ENCODE results near the gene NEMF. TPM values are rescaled to one million over a fixed set of nuclear protein-coding genes. Genes with fewer than 3 reads are reported as not detected.
"Not testable (repeated sequence)": the region's sequence is repeated elsewhere in the genome, so short reads cannot be mapped to it uniquely, and the experiment has no call there.

The NEMF gene
- total RNA-seq, 3 donors from 2014 or later, result 86.9 to 132 (median 125) TPM

- TF ChIP-seq POLR2AphosphoS5 (IDR thresholded peaks at IDR 0.05) (no peak), POLR2A (IDR thresholded peaks at IDR 0.05) (no peak)
- TF ChIP-seq, protein P1, sequence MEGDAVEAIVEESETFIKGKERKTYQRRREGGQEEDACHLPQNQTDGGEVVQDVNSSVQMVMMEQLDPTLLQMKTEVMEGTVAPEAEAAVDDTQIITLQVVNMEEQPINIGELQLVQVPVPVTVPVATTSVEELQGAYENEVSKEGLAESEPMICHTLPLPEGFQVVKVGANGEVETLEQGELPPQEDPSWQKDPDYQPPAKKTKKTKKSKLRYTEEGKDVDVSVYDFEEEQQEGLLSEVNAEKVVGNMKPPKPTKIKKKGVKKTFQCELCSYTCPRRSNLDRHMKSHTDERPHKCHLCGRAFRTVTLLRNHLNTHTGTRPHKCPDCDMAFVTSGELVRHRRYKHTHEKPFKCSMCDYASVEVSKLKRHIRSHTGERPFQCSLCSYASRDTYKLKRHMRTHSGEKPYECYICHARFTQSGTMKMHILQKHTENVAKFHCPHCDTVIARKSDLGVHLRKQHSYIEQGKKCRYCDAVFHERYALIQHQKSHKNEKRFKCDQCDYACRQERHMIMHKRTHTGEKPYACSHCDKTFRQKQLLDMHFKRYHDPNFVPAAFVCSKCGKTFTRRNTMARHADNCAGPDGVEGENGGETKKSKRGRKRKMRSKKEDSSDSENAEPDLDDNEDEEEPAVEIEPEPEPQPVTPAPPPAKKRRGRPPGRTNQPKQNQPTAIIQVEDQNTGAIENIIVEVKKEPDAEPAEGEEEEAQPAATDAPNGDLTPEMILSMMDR (IDR thresholded peaks at IDR 0.05), result no peak
- peaks cover 5 to 9% of the 10 kb centered on the region in 2 donors for H3K9me3 ChIP-seq
- no peaks in the 10 kb centered on the region for H3K4me1 ChIP-seq
- no peaks in the 10 kb centered on the region for H3K27me3 ChIP-seq
- peaks cover 18% of the 10 kb centered on the region for H3K36me3 ChIP-seq
- no peak overlapping the region for H3K27ac ChIP-seq
- intact Hi-C loops (cut with DNase I; ENCODE audit: low total_unique reads), result no loop called here
- H3K4me3 ChIP-seq, result no peak overlapping the region
- DNase-seq (ENCODE audit: low spot score in 2 of 2), result no peak
Measured at GRCh38 chr14:49820176-49820575, 32.4 kb downstream of the NEMF start.

DNA sequence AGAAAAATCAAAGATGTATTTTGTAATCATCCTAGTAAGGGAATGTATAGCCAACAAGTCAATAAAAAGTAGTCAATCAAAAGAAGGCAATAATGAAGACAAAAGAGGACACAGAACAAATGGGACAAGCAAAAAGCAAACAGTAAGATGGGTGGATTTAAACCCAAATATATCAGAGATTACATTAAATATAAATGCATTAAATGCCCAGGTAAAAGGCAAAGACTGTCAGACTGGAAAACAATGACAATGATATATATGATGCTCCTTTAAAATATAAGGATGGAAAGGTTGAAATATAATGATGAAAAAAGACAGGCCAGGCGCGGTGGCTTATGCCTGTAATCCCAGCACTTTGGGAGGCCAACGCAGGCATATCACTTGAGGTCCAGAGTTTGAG lies 35.7 kb downstream of the NEMF start:
- Histone ChIP-seq H3K9me3 (peaks cover 5 to 15% of the 10 kb centered on the region in 2 donors), H3K27me3 (no peaks in the 10 kb centered on the region), H3K4me3 (no peak overlapping the region), H3K4me1 (no peaks in the 10 kb centered on the region), H3K36me3 (peaks cover 25% of the 10 kb centered on the region), H3K27ac (no peak overlapping the region)
- intact Hi-C loops (cut with DNase I; ENCODE audit: low total_unique reads), result no loop called here
- TF ChIP-seq POLR2A (IDR thresholded peaks at IDR 0.05), result no peak
- TF ChIP-seq, protein P1 (IDR thresholded peaks at IDR 0.05), result no peak
- TF ChIP-seq POLR2AphosphoS5 (IDR thresholded peaks at IDR 0.05), result no peak
- no peak for DNase-seq (ENCODE audit: low spot score in 2 of 2)

DNA sequence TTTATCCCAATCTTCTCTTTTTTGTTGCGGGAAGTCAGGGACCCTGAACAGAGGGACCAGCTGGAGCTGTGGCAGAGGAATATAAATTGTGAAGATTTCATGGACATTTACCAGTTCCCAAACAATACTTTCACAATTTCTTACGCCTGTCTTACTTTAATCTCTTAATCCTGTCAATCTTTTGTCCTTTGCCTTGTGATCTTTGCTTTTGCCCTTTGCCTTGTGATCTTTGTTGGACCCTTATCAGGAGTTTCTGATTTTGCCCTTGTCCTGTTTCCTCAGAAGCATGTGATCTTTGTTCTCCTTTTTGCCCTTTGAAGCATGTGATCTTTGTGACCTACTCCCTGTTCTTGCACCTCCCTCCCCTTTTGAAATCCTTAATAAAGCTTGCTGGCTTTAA lies 36.5 kb downstream of the NEMF start:
- H3K27ac ChIP-seq; DNase-seq (ENCODE audit: low spot score in 2 of 2); intact Hi-C loops (cut with DNase I; ENCODE audit: low total_unique reads); H3K4me3 ChIP-seq; H3K4me1 ChIP-seq; H3K27me3 ChIP-seq: not testable (repeated sequence)
- Histone ChIP-seq H3K9me3 (peaks cover 5 to 16% of the 10 kb centered on the region in 2 donors), H3K36me3 (peaks cover 32% of the 10 kb centered on the region)

GRCh38 chr14:49808780-49809179 lies 43.8 kb downstream of the NEMF start:
- Histone ChIP-seq H3K4me1 (no peaks in the 10 kb centered on the region), H3K36me3 (peaks cover 14% of the 10 kb centered on the region), H3K4me3 (no peak overlapping the region), H3K27ac (no peak overlapping the region), H3K27me3 (no peaks in the 10 kb centered on the region), H3K9me3 (peaks cover 0 to 7% of the 10 kb centered on the region in 2 donors)
- intact Hi-C loops (cut with DNase I; ENCODE audit: low total_unique reads), result no loop called here
- TF ChIP-seq POLR2A (IDR thresholded peaks at IDR 0.05) (no peak), POLR2AphosphoS5 (IDR thresholded peaks at IDR 0.05) (no peak)
- DNase-seq (ENCODE audit: low spot score in 2 of 2), result no peak

GRCh38 chr14:49796025-49796424 lies 56.6 kb downstream of the NEMF start:
- H3K36me3 ChIP-seq, result peaks cover 16% of the 10 kb centered on the region
- intact Hi-C loops (cut with DNase I; ENCODE audit: low total_unique reads), result no loop called here
- no peak overlapping the region for H3K27ac ChIP-seq

DNA sequence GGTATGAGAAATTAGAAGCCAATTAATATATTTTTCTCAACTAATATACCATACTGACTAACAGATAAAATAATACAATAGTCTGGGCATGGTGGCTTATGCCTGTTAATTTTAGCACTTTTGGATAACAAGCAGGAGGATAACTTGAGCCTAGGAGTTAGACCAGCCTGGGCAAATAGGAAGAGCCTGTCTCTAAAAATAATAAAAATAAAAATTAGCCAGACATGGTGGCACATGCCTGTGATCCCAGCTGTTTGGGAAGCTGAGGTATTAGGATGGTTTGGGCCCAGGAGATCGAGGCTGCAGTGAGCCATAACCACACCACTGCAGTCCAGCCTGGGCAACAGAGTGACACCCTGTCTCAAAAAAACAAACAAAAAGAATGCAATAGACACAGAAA lies 60.0 kb downstream of the NEMF start:
- Histone ChIP-seq H3K27me3 (no peaks in the 10 kb centered on the region), H3K9me3 (no peaks in the 10 kb centered on the region), H3K36me3 (peaks cover 8% of the 10 kb centered on the region), H3K4me1 (no peaks in the 10 kb centered on the region), H3K4me3 (no peak overlapping the region), H3K27ac (no peak overlapping the region)
- DNase-seq (ENCODE audit: low spot score in 2 of 2), result no peak
- intact Hi-C loops (cut with DNase I; ENCODE audit: low total_unique reads), result no loop called here
- TF ChIP-seq, protein P1 (IDR thresholded peaks at IDR 0.05), result no peak
- no peak for TF ChIP-seq POLR2AphosphoS5 (IDR thresholded peaks at IDR 0.05)
- no peak for TF ChIP-seq POLR2A (IDR thresholded peaks at IDR 0.05)

More at GRCh38 chr14:49796025-49796424, 56.6 kb downstream of the NEMF start:
- Histone ChIP-seq H3K4me1 (no peaks in the 10 kb centered on the region), H3K4me3 (no peak overlapping the region), H3K27me3 (no peaks in the 10 kb centered on the region), H3K9me3 (no peaks in the 10 kb centered on the region)
- TF ChIP-seq POLR2A (IDR thresholded peaks at IDR 0.05) (no peak), POLR2AphosphoS5 (IDR thresholded peaks at IDR 0.05) (no peak)
- TF ChIP-seq, protein P1 (IDR thresholded peaks at IDR 0.05), result no peak
- DNase-seq (ENCODE audit: low spot score in 2 of 2), result no peak
